ENCODE results near the gene PTGR1.

GRCh38 chr9:111637421-111637950, 38.0 kb upstream of the PTGR1 start:
- no peak for TF ChIP-seq CTCF (IDR thresholded peaks at IDR 0.05)
- TF ChIP-seq NFIC (IDR thresholded peaks at IDR 0.05; ENCODE audit: borderline replicate concordance): no peak
- TF ChIP-seq EP300 (IDR thresholded peaks at IDR 0.05; ENCODE audit: borderline replicate concordance in 1 of 2, low read depth in 1 of 2, low read length in 1 of 2): no peak
- TF ChIP-seq SIN3A (IDR thresholded peaks at IDR 0.05; ENCODE audit: borderline replicate concordance, low read depth, low read length): no peak
- TF ChIP-seq MAX (IDR thresholded peaks at IDR 0.05; ENCODE audit: low read depth): no peak
- TF ChIP-seq RXRA (IDR thresholded peaks at IDR 0.05; ENCODE audit: borderline replicate concordance, low read depth): no peak
- TF ChIP-seq RAD21 (IDR thresholded peaks at IDR 0.05; ENCODE audit: low read length): no peak
- TF ChIP-seq RCOR1 (IDR thresholded peaks at IDR 0.05; ENCODE audit: low read length): no peak
- no peak for TF ChIP-seq RFX5 (IDR thresholded peaks at IDR 0.05; ENCODE audit: low read length)
- no peak for TF ChIP-seq MXI1 (IDR thresholded peaks at IDR 0.05; ENCODE audit: low read depth, low read length)
- no peak for TF ChIP-seq TEAD4 (IDR thresholded peaks at IDR 0.05; ENCODE audit: borderline replicate concordance, insufficient read depth)
- no peak for TF ChIP-seq SMC3 (IDR thresholded peaks at IDR 0.05; ENCODE audit: low read depth, low read length)

Data from SK-N-SH (cell line).